GM12878 (cell line): Measurements from ENCODE around the gene DXO. TPM values are rescaled to one million over a fixed set of nuclear protein-coding genes. Genes with fewer than 3 reads are reported as not detected.
"Not testable (repeated sequence)": the region's sequence is repeated elsewhere in the genome, so short reads cannot be mapped to it uniquely, and the experiment has no call there.

ENCODE experiments used
- ATAC-seq: fragments of 200-7000 bp; cut with Tn5 transposase; 3 replicates; pipeline ENCODE4 v1.9.1; 2020; ENCODE audit warnings: mild to moderate bottlenecking, moderate library complexity
- BruUV-seq: library from RNA; stranded (reverse); fragments of 400-500 nt; replicated peaks from 2 replicates; lab custom pipeline; 2021; lab: Mats Ljungman, UMichigan
- CTCF ChIA-PET: fragments of 300-600 bp; sonication (Branson Sonifier 250); formaldehyde crosslinking; extraction: SDS; loops from one replicate; lab custom pipeline; 2021; ENCODE audit warnings: inconsistent platforms; lab: Yijun Ruan, JAX
- POLR2A ChIA-PET: fragments of 350-600 bp; formaldehyde crosslinking; extraction: SDS; loops from one replicate; lab custom pipeline; 2021; ENCODE audit warnings: inconsistent platforms; lab: Charles Lee
- RAD21 ChIA-PET: fragments of 300-600 bp; sonication (Branson Sonifier 250); formaldehyde crosslinking; loops from one replicate; lab custom pipeline; 2023; ENCODE audit warnings: antibody characterized with exemption; ENCODE audit not compliant: unreplicated experiment; lab: Charles Lee
- SMC1A ChIA-PET: fragments of 300-600 bp; sonication (Branson Sonifier 250); formaldehyde crosslinking; loops from one replicate; lab custom pipeline; 2023; ENCODE audit not compliant: unreplicated experiment, uncharacterized antibody; lab: Charles Lee
- DNase-seq: peaks from one replicate; pipeline ENCODE4 v3.0.0-alpha.2; 2011; ENCODE audit warnings: low read depth, low spot score
- FAIRE-seq: peaks from 3 replicates; lab custom pipeline; 2011; peaks lifted over from hg19 to GRCh38; lab: Jason Lieb, UNC
- H2AFZ ChIP-seq: 2 replicates; pipeline ENCODE4 v1.6.0; 2011; ENCODE audit warnings: low read depth, low read length, control low read depth; ENCODE audit not compliant: control insufficient read depth
- H3K27ac ChIP-seq: 2 replicates; pipeline ENCODE4 v1.5.1; 2011; ENCODE audit warnings: control low read depth; ENCODE audit not compliant: control insufficient read depth, insufficient read depth
- H3K27me3 ChIP-seq, 2 experiments: replicated peaks in 1 of 2; 2 replicates each; pipeline versions ENCODE4 v1.6.0 to v1.6.1; 2011; ENCODE audit warnings: low read length in 1 of 2; ENCODE audit not compliant: control insufficient read depth in 2 of 2, insufficient read depth in 2 of 2
- H3K36me3 ChIP-seq, 2 experiments: 2 replicates each; pipeline ENCODE4 v1.5.1; 2011; ENCODE audit warnings: low read length in 1 of 2; ENCODE audit not compliant: control insufficient read depth in 2 of 2, insufficient read depth in 2 of 2
- H3K4me1 ChIP-seq: 2 replicates; pipeline ENCODE4 v1.6.1; 2011; ENCODE audit warnings: mild to moderate bottlenecking, low read length, moderate library complexity, mixed read lengths; ENCODE audit not compliant: control insufficient read depth, insufficient read depth
- H3K4me2 ChIP-seq: 2 replicates; pipeline ENCODE4 v1.6.0; 2011; ENCODE audit warnings: control low read depth; ENCODE audit not compliant: control insufficient read depth, insufficient read depth
- H3K4me3 ChIP-seq: fragments of 200-600 bp; sonication (generic); 2 replicates; pipeline ENCODE4 v1.5.1; 2016
- H3K79me2 ChIP-seq: 2 replicates; pipeline ENCODE4 v1.6.0; 2011; ENCODE audit warnings: low read length; ENCODE audit not compliant: control insufficient read depth, insufficient read depth
- H3K9ac ChIP-seq: 2 replicates; pipeline ENCODE4 v1.8.0; 2011; ENCODE audit warnings: low read length, control low read depth, mixed read lengths; ENCODE audit not compliant: control insufficient read depth, insufficient read depth
- H3K9me3 ChIP-seq: replicated peaks from 3 replicates; pipeline ENCODE4 v1.5.1; 2011; ENCODE audit warnings: mild to moderate bottlenecking, low read length; ENCODE audit not compliant: control insufficient read depth, insufficient read depth
- H4K20me1 ChIP-seq: 2 replicates; pipeline ENCODE4 v1.6.0; 2011; ENCODE audit not compliant: control insufficient read depth, insufficient read depth
- WGBS: methylation state at CpG from one replicate; pipeline ENCODE4 v1.1.6; 2016; ENCODE audit warnings: low lambda C conversion rate; ENCODE audit not compliant: insufficient replicate concordance, insufficient coverage; ENCODE audit errors: missing lambda C conversion rate; 5-methylcytosine and 5-hydroxymethylcytosine counted together
- in situ Hi-C: fragments of 300-500 bp; cut with MboI; formaldehyde crosslinking; loops from 9 replicates; pipeline ENCODE4 v1.14.3; 2018; ENCODE audit warnings: mixed read lengths
- intact Hi-C: fragments of 100-400 bp; cut with micrococcal nuclease; formaldehyde crosslinking; loops from one replicate; pipeline ENCODE4 v1.14.2; 2022; ENCODE audit not compliant: unreplicated experiment
- polyA plus RNA-seq, 11 experiments: library from polyadenylated mRNA; depleted of rRNA in 4 of 11; unstranded in 6 of 11; stranded (reverse) in 5 of 11; fragments of >200 nt; fragmentation: Nextera tagmentation in 4 of 11; fragmentation: Illumina TruSeq in 1 of 11; extraction: Ambion mirVana in 4 of 11; extraction: Trizol in 1 of 11; gene quantifications; 1 replicate in 1 of 11; 2 replicates in 10 of 11; pipeline versions ENCODE4 v1.2.1 to v1.2.3, GENCODE V29; 2011 to 2016; ENCODE audit warnings: inconsistent platforms in 2 of 11, missing spikeins in 2 of 11, low read depth in 1 of 11
- total RNA-seq, 4 experiments: library from RNA; depleted of rRNA in 3 of 4; stranded (reverse); fragments of >200 nt in 3 of 4; fragmentation: Illumina TruSeq in 1 of 4; extraction: Trizol in 1 of 4; gene quantifications; 2 replicates each; pipeline versions ENCODE4 v1.2.1 to v1.2.3, GENCODE V29; 2013 to 2021

The DXO gene
- total and polyA plus RNA-seq, 10 of the 15 experiments (the other 5 are each of a cell fraction or from before 2014, with no cell fraction given), result 4.5 to 21.4 (median 16.3) TPM

GRCh38 chr6:32002546-32003268 is 30.8 kb upstream of the DXO start:
- POLR2A ChIA-PET, H3K36me3 ChIP-seq, FAIRE-seq, H3K27ac ChIP-seq, BruUV-seq, H3K79me2 ChIP-seq, DNase-seq, H3K4me3 ChIP-seq, SMC1A ChIA-PET, H3K4me1 ChIP-seq, RAD21 ChIA-PET, H3K4me2 ChIP-seq, H3K27me3 ChIP-seq, intact Hi-C loops, H3K9me3 ChIP-seq, H4K20me1 ChIP-seq, in situ Hi-C loops, ATAC-seq, H3K9ac ChIP-seq, H2AFZ ChIP-seq, CTCF ChIA-PET: not testable (repeated sequence)
- WGBS, result no CpG with 5 or more reads among the region's 15 CpGs

- H4K20me1 ChIP-seq, H3K4me2 ChIP-seq, FAIRE-seq, POLR2A ChIA-PET, H3K27me3 ChIP-seq, H2AFZ ChIP-seq, H3K9ac ChIP-seq, H3K27ac ChIP-seq, H3K36me3 ChIP-seq, H3K79me2 ChIP-seq, H3K4me1 ChIP-seq, H3K9me3 ChIP-seq, in situ Hi-C loops, SMC1A ChIA-PET, H3K4me3 ChIP-seq, BruUV-seq, intact Hi-C loops, RAD21 ChIA-PET, ATAC-seq, DNase-seq, CTCF ChIA-PET: not testable (repeated sequence)
- WGBS, result 75% methylated on average over 4 of the region's 6 CpGs
Observed at GRCh38 chr6:31996385-31996784, 24.4 kb upstream of the DXO start.

DNA sequence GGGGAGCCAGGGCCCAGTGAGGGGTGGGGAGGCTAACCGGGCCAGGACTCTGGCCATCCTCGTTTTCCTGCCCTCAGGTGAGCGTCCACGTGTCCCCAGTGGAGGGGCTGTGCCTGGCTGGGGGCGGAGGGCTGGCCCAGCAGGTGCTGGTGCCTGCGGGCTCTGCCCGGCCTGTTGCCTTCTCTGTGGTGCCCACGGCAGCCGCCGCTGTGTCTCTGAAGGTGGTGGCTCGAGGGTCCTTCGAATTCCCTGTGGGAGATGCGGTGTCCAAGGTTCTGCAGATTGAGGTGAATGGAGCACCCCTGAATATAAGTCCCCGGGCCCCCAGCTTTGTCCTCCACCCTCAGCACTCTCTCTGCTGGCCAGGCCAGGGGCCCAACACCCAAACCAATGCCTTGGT is 22.5 kb upstream of the DXO start:
- ATAC-seq, H3K9me3 ChIP-seq, RAD21 ChIA-PET, H3K27ac ChIP-seq, in situ Hi-C loops, intact Hi-C loops, POLR2A ChIA-PET, H4K20me1 ChIP-seq, FAIRE-seq, H3K4me1 ChIP-seq, H3K4me2 ChIP-seq, H3K4me3 ChIP-seq, H3K79me2 ChIP-seq, DNase-seq, H3K27me3 ChIP-seq, H3K36me3 ChIP-seq, H3K9ac ChIP-seq, BruUV-seq, SMC1A ChIA-PET, H2AFZ ChIP-seq, CTCF ChIA-PET: not testable (repeated sequence)
- whole genome bisulfite sequencing, result 50% methylated on average over 2 of the region's 14 CpGs

DNA sequence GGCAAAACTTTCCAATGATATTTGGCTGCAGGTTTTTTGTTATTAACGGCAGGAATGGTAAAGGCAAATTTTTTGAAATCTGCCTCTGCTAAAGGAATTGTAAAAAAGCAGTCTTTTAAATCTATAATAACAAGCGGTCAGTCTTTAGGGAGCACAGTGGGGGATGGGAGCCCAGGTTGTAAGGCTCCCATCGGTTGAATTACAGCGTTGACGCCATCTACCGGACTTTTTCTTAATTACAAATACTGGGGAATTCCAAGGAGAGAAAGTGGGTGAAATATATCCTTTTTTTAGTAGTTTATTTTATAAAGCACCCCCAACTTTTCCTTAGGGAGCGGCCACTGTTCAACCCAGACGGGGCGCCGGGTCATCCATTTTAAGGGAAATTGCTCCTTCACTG is 17.4 kb upstream of the DXO start:
- POLR2A ChIA-PET, DNase-seq, FAIRE-seq, H4K20me1 ChIP-seq, H3K36me3 ChIP-seq, H3K27ac ChIP-seq, H2AFZ ChIP-seq, H3K4me1 ChIP-seq, H3K79me2 ChIP-seq, SMC1A ChIA-PET, H3K9me3 ChIP-seq, BruUV-seq, H3K27me3 ChIP-seq, H3K4me2 ChIP-seq, H3K4me3 ChIP-seq, CTCF ChIA-PET, ATAC-seq, RAD21 ChIA-PET, H3K9ac ChIP-seq, intact Hi-C loops, in situ Hi-C loops: not testable (repeated sequence)
- no CpG with 5 or more reads among the region's 10 CpGs for WGBS
